H1 (cell line): ENCODE data around the gene RWDD1. TPM values are rescaled to one million over a fixed set of nuclear protein-coding genes. Genes with fewer than 3 reads are reported as not detected.

Source experiments
- CTCF ChIA-PET: fragments of 300-600 bp; sonication (Branson Sonifier 250); formaldehyde crosslinking; loops from one replicate; lab custom pipeline; 2021; ENCODE audit not compliant: partially characterized antibody; lab: Charles Lee
- POLR2A ChIA-PET: fragments of 300-600 bp; sonication (Branson Sonifier 250); formaldehyde crosslinking; loops from one replicate; lab custom pipeline; 2021; ENCODE audit warnings: inconsistent platforms; ENCODE audit not compliant: partially characterized antibody; lab: Charles Lee
- DNase-seq, 2 experiments: peaks; one replicate each; pipeline versions ENCODE4 v3.0.0 to v3.0.0-alpha.2; 2010 to 2022; ENCODE audit warnings: low spot score in 2 of 2, low read depth in 1 of 2, mixed read lengths in 1 of 2
- FAIRE-seq: peaks from 2 replicates; lab custom pipeline; 2011; peaks lifted over from hg19 to GRCh38; lab: Jason Lieb, UNC
- H2AFZ ChIP-seq: 2 replicates; pipeline ENCODE4 v1.8.1; 2012; ENCODE audit warnings: low read length, inconsistent platforms
- H2AK5ac ChIP-seq: 2 replicates; pipeline ENCODE4 v1.6.1; 2013; ENCODE audit warnings: low read depth, low read length
- H2BK120ac ChIP-seq: replicated peaks from 2 replicates; pipeline ENCODE3; 2013; ENCODE audit warnings: low read depth, low read length, inconsistent platforms
- H2BK12ac ChIP-seq: 2 replicates; pipeline ENCODE4 v1.6.1; 2013; ENCODE audit warnings: low read depth, low read length
- H2BK15ac ChIP-seq: 2 replicates; pipeline ENCODE4 v1.6.1; 2013; ENCODE audit warnings: low read length
- H2BK20ac ChIP-seq: 2 replicates; pipeline ENCODE4 v1.6.1; 2013; ENCODE audit warnings: low read length
- H2BK5ac ChIP-seq: 2 replicates; pipeline ENCODE4 v1.6.1; 2013; ENCODE audit warnings: low read depth, low read length
- H3K14ac ChIP-seq: 2 replicates; pipeline ENCODE4 v1.6.1; 2013; ENCODE audit warnings: inconsistent platforms; ENCODE audit not compliant: insufficient read length
- H3K18ac ChIP-seq: 2 replicates; pipeline ENCODE4 v1.6.1; 2013; ENCODE audit warnings: low read length; ENCODE audit errors: extremely low read depth
- H3K23ac ChIP-seq: 2 replicates; pipeline ENCODE4 v1.6.1; 2013; ENCODE audit warnings: inconsistent platforms; ENCODE audit not compliant: insufficient read length
- H3K23me2 ChIP-seq: 2 replicates; pipeline ENCODE4 v1.6.1; 2013; ENCODE audit warnings: low read depth, low read length
- H3K27ac ChIP-seq: 2 replicates; pipeline ENCODE4 v1.6.1; 2011; ENCODE audit warnings: low read depth, low read length, inconsistent platforms
- H3K27me3 ChIP-seq, 4 experiments: replicated peaks in 1 of 4; 1 replicate in 1 of 4; 2 replicates in 3 of 4; pipeline versions ENCODE4 v1.6.1 to v1.8.1; 2011 to 2013; ENCODE audit warnings: low read length in 3 of 4, mild to moderate bottlenecking in 3 of 4, inconsistent platforms in 2 of 4, mixed read lengths in 2 of 4, moderate library complexity in 1 of 4; ENCODE audit not compliant: control insufficient read depth in 3 of 4, insufficient read depth in 3 of 4; ENCODE audit errors: extremely low read depth in 1 of 4
- H3K36me3 ChIP-seq, 4 experiments: 2 replicates each; pipeline versions ENCODE4 v1.6.1 to v1.8.1; 2011 to 2013; ENCODE audit warnings: mild to moderate bottlenecking in 4 of 4, low read length in 3 of 4, moderate library complexity in 2 of 4, control low read depth in 1 of 4, inconsistent platforms in 1 of 4; ENCODE audit not compliant: insufficient read depth in 4 of 4, control insufficient read depth in 2 of 4
- H3K4ac ChIP-seq: replicated peaks from 2 replicates; pipeline ENCODE3; 2013; ENCODE audit warnings: low read length, low read depth, mixed read lengths, inconsistent platforms; ENCODE audit not compliant: insufficient read length
- H3K4me1 ChIP-seq, 4 experiments: replicated peaks in 1 of 4; 1 replicate in 1 of 4; 2 replicates in 3 of 4; pipeline versions ENCODE4 v1.6.1 to v1.8.1; 2011 to 2013; ENCODE audit warnings: low read length in 3 of 4, inconsistent platforms in 2 of 4, mixed read lengths in 1 of 4; ENCODE audit not compliant: insufficient read depth in 4 of 4, control insufficient read depth in 3 of 4
- H3K4me2 ChIP-seq, 2 experiments: 2 replicates each; pipeline versions ENCODE4 v1.6.1 to v1.8.1; 2011 to 2013; ENCODE audit warnings: low read depth in 2 of 2, low read length in 2 of 2, control low read depth in 1 of 2, inconsistent platforms in 1 of 2, mild to moderate bottlenecking in 1 of 2; ENCODE audit not compliant: insufficient read depth in 1 of 2
- H3K4me3 ChIP-seq, 4 experiments: fragments of 200-600, 300-600 bp in 1 of 4; sonication (generic), shearing (Covaris generic), sonication (Bioruptor Twin) in 1 of 4; 2 replicates each; pipeline versions ENCODE4 v1.5.1 to v1.8.1; 2011 to 2016; ENCODE audit warnings: low read length in 4 of 4, low read depth in 3 of 4, control low read depth in 2 of 4, inconsistent platforms in 2 of 4, mild to moderate bottlenecking in 2 of 4, mixed read lengths in 1 of 4, moderate library complexity in 1 of 4; ENCODE audit not compliant: insufficient read depth in 2 of 4; ENCODE audit errors: extremely low read depth in 1 of 4
- H3K56ac ChIP-seq: replicated peaks from 2 replicates; pipeline ENCODE3; 2013; ENCODE audit warnings: low read depth, mild to moderate bottlenecking, mixed read lengths, low read length, inconsistent platforms; ENCODE audit not compliant: insufficient read length
- H3K79me1 ChIP-seq: 2 replicates; pipeline ENCODE4 v1.6.1; 2013; ENCODE audit warnings: low read depth, low read length, control low read depth
- H3K79me2 ChIP-seq, 2 experiments: 2 replicates each; pipeline versions ENCODE4 v1.6.1 to v1.8.1; 2012 to 2013; ENCODE audit warnings: low read length in 2 of 2, mild to moderate bottlenecking in 2 of 2, inconsistent platforms in 1 of 2; ENCODE audit not compliant: insufficient read depth in 2 of 2, control insufficient read depth in 1 of 2
- H3K9ac ChIP-seq, 4 experiments: replicated peaks in 1 of 4; 1 replicate in 1 of 4; 2 replicates in 3 of 4; pipeline versions ENCODE4 v1.6.1 to v1.8.1; 2011 to 2013; ENCODE audit warnings: low read depth in 3 of 4, low read length in 3 of 4, control low read depth in 2 of 4, mild to moderate bottlenecking in 2 of 4, moderate library complexity in 2 of 4, inconsistent platforms in 1 of 4; ENCODE audit errors: extremely low read depth in 1 of 4
- H3K9me3 ChIP-seq, 2 experiments: 2 replicates each; pipeline versions ENCODE4 v1.6.1 to v1.8.1; 2012 to 2013; ENCODE audit warnings: mild to moderate bottlenecking in 2 of 2, moderate library complexity in 2 of 2, control low read depth in 1 of 2, inconsistent platforms in 1 of 2, low read depth in 1 of 2, low read length in 1 of 2, mixed read lengths in 1 of 2; ENCODE audit not compliant: insufficient read depth in 2 of 2
- H4K20me1 ChIP-seq, 2 experiments: replicated peaks in 1 of 2; 2 replicates each; pipeline versions ENCODE3 to v1.8.1; 2011 to 2013; ENCODE audit warnings: inconsistent platforms in 2 of 2, low read length in 2 of 2, mild to moderate bottlenecking in 1 of 2; ENCODE audit not compliant: insufficient read depth in 2 of 2, control insufficient read depth in 1 of 2
- H4K5ac ChIP-seq: 2 replicates; pipeline ENCODE4 v1.6.1; 2013; ENCODE audit warnings: low read length, low read depth, mixed read lengths, inconsistent platforms; ENCODE audit not compliant: insufficient read length
- H4K8ac ChIP-seq: 2 replicates; pipeline ENCODE4 v1.8.0; 2013; ENCODE audit warnings: mild to moderate bottlenecking, moderate library complexity, low read length, inconsistent platforms; ENCODE audit not compliant: insufficient read depth; ENCODE audit errors: extremely low read depth
- H4K91ac ChIP-seq: replicated peaks from 2 replicates; pipeline ENCODE3; 2013; ENCODE audit warnings: low read length, mixed read lengths, inconsistent platforms; ENCODE audit not compliant: insufficient read length
- CHD2 ChIP-seq: IDR thresholded peaks from 2 replicates; pipeline ENCODE4 v1.6.1; 2012; ENCODE audit warnings: low read length, improper control_type of control experiment
- CTBP2 ChIP-seq: IDR thresholded peaks from 2 replicates; pipeline ENCODE4 v1.7.0; 2011; ENCODE audit warnings: borderline replicate concordance, mild to moderate bottlenecking, moderate library complexity, mixed read lengths, low read length; ENCODE audit not compliant: insufficient read depth, insufficient read length
- E2F6 ChIP-seq: IDR thresholded peaks from 2 replicates; pipeline ENCODE4 v1.6.1; 2012; ENCODE audit warnings: inconsistent platforms
- EP300 ChIP-seq, 2 experiments: IDR thresholded peaks; 1 replicate in 1 of 2; 2 replicates in 1 of 2; pipeline ENCODE4 v1.6.1; 2011 to 2012; ENCODE audit warnings: low read depth in 2 of 2, low read length in 2 of 2, mild to moderate bottlenecking in 2 of 2, borderline replicate concordance in 1 of 2, inconsistent platforms in 1 of 2, moderate library complexity in 1 of 2
- JUND ChIP-seq: IDR thresholded peaks from 2 replicates; pipeline ENCODE4 v1.6.1; 2011; ENCODE audit warnings: mild to moderate bottlenecking, improper control_type of control experiment, low read length
- RAD21 ChIP-seq, 2 experiments: IDR thresholded peaks in 1 of 2; conservative IDR thresholded peaks in 1 of 2; 2 replicates each; pipeline ENCODE4 v1.6.1; 2011; ENCODE audit warnings: low read depth in 2 of 2, low read length in 2 of 2, improper control_type of control experiment in 1 of 2, inconsistent platforms in 1 of 2, mild to moderate bottlenecking in 1 of 2, moderate library complexity in 1 of 2
- SAP30 ChIP-seq: fragments of 300-600 bp; sonication (generic); IDR thresholded peaks from 2 replicates; pipeline ENCODE4 v1.7.1; 2012; ENCODE audit warnings: low read length, moderate library complexity, mild to moderate bottlenecking, inconsistent platforms; ENCODE audit not compliant: insufficient read depth, insufficient replicate concordance
- SIRT6 ChIP-seq: IDR thresholded peaks from one replicate; pipeline ENCODE4 v1.7.1; 2012; ENCODE audit warnings: low read length, inconsistent platforms
- SP4 ChIP-seq: IDR thresholded peaks from 2 replicates; pipeline ENCODE4 v1.6.1; 2012; ENCODE audit warnings: low read length, inconsistent platforms
- TEAD4 ChIP-seq: IDR thresholded peaks from 2 replicates; pipeline ENCODE4 v1.6.1; 2012; ENCODE audit warnings: low read depth, low read length, inconsistent platforms, mixed read lengths
- WGBS, 2 experiments: shearing (Covaris generic) in 1 of 2; methylation state at CpG; one replicate each; pipeline versions ENCODE4 v1.1.6 to v1.1.7; 2013 to 2015; ENCODE audit warnings: low lambda C conversion rate in 2 of 2, mixed read lengths in 2 of 2, inconsistent platforms in 1 of 2, low coverage in 1 of 2, missing lambda C conversion rate in 1 of 2; ENCODE audit not compliant: insufficient replicate concordance in 2 of 2, insufficient coverage in 1 of 2, insufficient read length in 1 of 2; ENCODE audit errors: extremely low coverage in 1 of 2, missing lambda C conversion rate in 1 of 2; 5-methylcytosine and 5-hydroxymethylcytosine counted together
- polyA plus RNA-seq, 7 experiments: library from polyadenylated mRNA; depleted of rRNA in 3 of 7; stranded (reverse) in 5 of 7; unstranded in 2 of 7; fragments of >200 nt in 5 of 7; fragments of 200-250 nt in 2 of 7; gene quantifications; 1 replicate in 5 of 7; 2 replicates in 1 of 7; 4 replicates in 1 of 7; pipeline versions ENCODE4 v1.2.1 to v1.2.3, GENCODE V29; 2011 to 2013; ENCODE audit warnings: missing spikeins in 2 of 7, mixed read lengths in 2 of 7
- total RNA-seq: library from RNA; stranded (reverse); fragmentation: NEBNext Ultra II Directional; extraction: Animal tissue kit (Norgen Biotek cat#: 25700); gene quantifications from 2 replicates; pipeline ENCODE4 v1.2.1, GENCODE V29; 2021

RWDD1 gene
- total and polyA plus RNA-seq, 2 of the 8 experiments (the other 6 are each of a cell fraction or from before 2014, with no cell fraction given), result 19.5 to 35.2 TPM

GRCh38 chr6:116528133-116528532 is 43.2 kb upstream of the RWDD1 start:
- WGBS, 2 experiments, result 63% methylated on average over 1 of the region's 1 CpG; no CpG with 5 or more reads in 1 of the 2 experiments
- Histone ChIP-seq H3K4me2 (no peak overlapping the region), H3K4me3 (no peak overlapping the region), H2AFZ (no peak overlapping the region), H3K56ac (no peak overlapping the region), H3K9me3 (no peaks in the 10 kb centered on the region), H3K23me2 (no peaks in the 10 kb centered on the region), H4K20me1 (no peaks in the 10 kb centered on the region), H2BK12ac (no peak overlapping the region), H3K18ac (no peak overlapping the region), H4K91ac (no peak overlapping the region), H3K4ac (no peak overlapping the region), H3K27ac (no peak overlapping the region), H4K5ac (no peak overlapping the region), H2BK120ac (no peak overlapping the region), H3K79me2 (no peaks in the 10 kb centered on the region), H2AK5ac (no peak overlapping the region), H2BK5ac (no peak overlapping the region), H4K8ac (no peak overlapping the region), H2BK15ac (no peak overlapping the region), H3K27me3 (no peaks in the 10 kb centered on the region), H3K4me1 (peaks cover 0 to 10% (median 6%) of the 10 kb centered on the region in 4 experiments; a peak in 4 of 7 replicates), H2BK20ac (no peak overlapping the region), H3K23ac (no peak overlapping the region), H3K36me3 (no peaks in the 10 kb centered on the region), H3K14ac (no peak overlapping the region), H3K79me1 (no peaks in the 10 kb centered on the region), H3K9ac (no peak overlapping the region)
- ChIA-PET POLR2A (interaction anchor here (1.4 kb wide), 1 partner anchor 257 kb away, joined by 3 read pairs; no protein-coding TSS in a partner anchor), CTCF (interaction anchor here (1.7 to 2.2 kb wide), 2 partner anchors 13 to 240 kb away, joined by 5 to 11 read pairs; no protein-coding TSS in a partner anchor)
- no peak for FAIRE-seq
- DNase-seq, result no peak
- no peak for TF ChIP-seq JUND
- TF ChIP-seq CTBP2, result no peak
- no peak for TF ChIP-seq E2F6
- TF ChIP-seq RAD21 (IDR thresholded peaks at IDR 0.05 in 1 of 2, conservative IDR thresholded peaks at IDR 0.05 in 1 of 2; ENCODE audit: low read depth in 2 of 2, low read length in 2 of 2), result no peak
- TF ChIP-seq SIRT6, result no peak
- TF ChIP-seq EP300 (IDR thresholded peaks at IDR 0.05; ENCODE audit: borderline replicate concordance in 1 of 2, low read depth in 2 of 2, low read length in 2 of 2), result no peak
- TF ChIP-seq CHD2, result no peak
- TF ChIP-seq TEAD4, result no peak
- no peak for TF ChIP-seq SAP30
- TF ChIP-seq SP4, result no peak
